Colonic mucosa (tissue), 4 donors: ENCODE results near the gene MEI1. TPM values are rescaled to one million over a fixed set of nuclear protein-coding genes. Genes with fewer than 3 reads are reported as not detected.
A peak's percentile ranks its signal among the peaks of the same experiment; 100 is the strongest.

Experiments
- DNase-seq: peaks from one replicate; pipeline ENCODE4 v3.0.0-alpha.2; 2020
- H3K27ac ChIP-seq: fragments of 200-600 bp; one replicate; pipeline ENCODE4 v1.8.0; 2021
- H3K27me3 ChIP-seq: fragments of 200-600 bp; one replicate; pipeline ENCODE4 v1.8.0; 2021
- H3K36me3 ChIP-seq: fragments of 200-600 bp; one replicate; pipeline ENCODE4 v1.8.0; 2021
- H3K4me1 ChIP-seq: fragments of 200-600 bp; one replicate; pipeline ENCODE4 v1.8.0; 2021; ENCODE audit warnings: mild to moderate bottlenecking
- H3K4me3 ChIP-seq: fragments of 200-600 bp; one replicate; pipeline ENCODE4 v1.8.0; 2021
- H3K9ac ChIP-seq, 2 donors: one replicate each; pipeline ENCODE4 v1.7.0; 2013; ENCODE audit warnings: control low read depth in 2 of 2, low read depth in 2 of 2, low read length in 2 of 2
- H3K9me3 ChIP-seq: fragments of 200-600 bp; one replicate; pipeline ENCODE4 v1.8.0; 2021
- CTCF ChIP-seq: fragments of 200-600 bp; IDR thresholded peaks from one replicate; pipeline ENCODE4 v1.8.0; 2022; ENCODE audit warnings: antibody characterized with exemption, mild to moderate bottlenecking
- intact Hi-C: fragments of 100-400 bp; cut with DNase I; formaldehyde crosslinking; loops from one replicate; pipeline ENCODE4 v1.14.1; 2022
- total RNA-seq, 2 donors: library from RNA; stranded (reverse); fragmentation: NEBNext Ultra II Directional in 1 of 2; extraction: Animal tissue kit (Norgen Biotek cat#: 25700) in 1 of 2; gene quantifications; one replicate each; pipeline ENCODE4 v1.2.1, GENCODE V29; 2021
- donor health status: healthy.
- donor health status: DM: no; HTN: no; CAD: no.
- donor health status: DM: no; HTN: no; CAD: no.

MEI1 gene
- total RNA-seq, 2 donors from 2014 or later = 1.8 to 1.9 TPM

GRCh38 chr22:41793871-41794270 is 94.6 kb downstream of the MEI1 start:
- intact Hi-C loops = no loop called here

GRCh38 chr22:41798736-41799135 is 99.4 kb downstream of the MEI1 start:
- intact Hi-C loops = no loop called here
- Histone ChIP-seq H3K9ac (no peak overlapping the region), H3K27ac (no peak overlapping the region), H3K36me3 (no peaks in the 10 kb centered on the region), H3K4me3 (no peak overlapping the region), H3K9me3 (no peaks in the 10 kb centered on the region), H3K4me1 (no peaks in the 10 kb centered on the region), H3K27me3 (no peaks in the 10 kb centered on the region)
- no peak for TF ChIP-seq CTCF
- no peak for DNase-seq

More at GRCh38 chr22:41793871-41794270, 94.6 kb downstream of the MEI1 start:
- Histone ChIP-seq H3K4me3 (no peak overlapping the region), H3K4me1 (no peaks in the 10 kb centered on the region), H3K9ac (no peak overlapping the region), H3K9me3 (no peaks in the 10 kb centered on the region), H3K27ac (no peak overlapping the region), H3K36me3 (no peaks in the 10 kb centered on the region), H3K27me3 (no peaks in the 10 kb centered on the region)
- TF ChIP-seq CTCF = no peak
- no peak for DNase-seq

GRCh38 chr22:41799486-41800347 is 100.4 kb downstream of the MEI1 start:
- H3K36me3 ChIP-seq = no peaks in the 10 kb centered on the region
- peak overlapping the region; percentile 97 for H3K9ac ChIP-seq
- TF ChIP-seq CTCF = no peak
- peak overlapping the region; percentile 91 for H3K4me3 ChIP-seq
- H3K9me3 ChIP-seq = no peaks in the 10 kb centered on the region
- H3K27me3 ChIP-seq = no peaks in the 10 kb centered on the region
- DNase-seq = peak; percentile 39
- H3K27ac ChIP-seq = peak overlapping the region; percentile 81
- no peaks in the 10 kb centered on the region for H3K4me1 ChIP-seq
- intact Hi-C loops = no loop called here

- intact Hi-C loops = no loop called here
- Histone ChIP-seq H3K27me3 (no peaks in the 10 kb centered on the region), H3K4me3 (peak within 1 kb of the TSS; percentile 91), H3K9ac (peak within 1 kb of the TSS; percentile 97), H3K9me3 (no peaks in the 10 kb centered on the region), H3K36me3 (no peaks in the 10 kb centered on the region), H3K27ac (peak within 1 kb of the TSS; percentile 81), H3K4me1 (no peaks in the 10 kb centered on the region)
- DNase-seq = peak; percentile 92
- TF ChIP-seq CTCF = no peak
Observed at GRCh38 chr22:41800348-41801146, 101.2 kb downstream of the MEI1 start, which contains the start of gene CCDC134. Gene CCDC134, plus strand, starts transcription at chr22:41800679. Its CDS starts 8,212 bp downstream, at chr22:41808891.

GRCh38 chr22:41801147-41801819 is 102.0 kb downstream of the MEI1 start:
- no peaks in the 10 kb centered on the region for H3K4me1 ChIP-seq
- no peaks in the 10 kb centered on the region for H3K36me3 ChIP-seq
- H3K9ac ChIP-seq = peak overlapping the region; percentile 97
- peak overlapping the region; percentile 81 for H3K27ac ChIP-seq
- H3K9me3 ChIP-seq = no peaks in the 10 kb centered on the region
- H3K27me3 ChIP-seq = no peaks in the 10 kb centered on the region
- no peak for TF ChIP-seq CTCF
- peak overlapping the region; percentile 91 for H3K4me3 ChIP-seq
- DNase-seq = no peak
- intact Hi-C loops = no loop called here
